Measurements from ENCODE around the gene PDSS2. TPM values are rescaled to one million over a fixed set of nuclear protein-coding genes. Genes with fewer than 3 reads are reported as not detected.
"Not testable (repeated sequence)": the region's sequence is repeated elsewhere in the genome, so short reads cannot be mapped to it uniquely, and the experiment has no call there.

The PDSS2 gene
- total RNA-seq, 1 donor from 2014 or later, result 7.3 TPM

DNA sequence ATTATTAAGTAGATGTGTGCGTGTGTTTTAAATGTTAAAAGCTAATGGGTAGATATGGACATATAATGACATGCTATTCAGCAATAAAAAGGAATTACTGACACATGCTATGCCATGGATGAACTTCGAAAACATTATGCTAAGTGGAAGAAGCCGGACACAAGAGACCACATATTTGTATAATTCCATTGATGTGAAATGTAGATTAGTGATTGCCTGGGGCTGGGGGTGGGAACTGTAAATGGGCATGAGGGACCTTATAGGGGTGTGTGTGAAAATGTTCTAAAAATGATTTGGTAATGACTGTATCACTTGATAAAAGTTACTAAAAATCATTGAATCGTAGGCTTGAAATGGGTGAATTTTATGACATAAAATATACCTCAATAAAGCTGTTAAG lies 239.5 kb downstream of the PDSS2 start:
- no peak for DNase-seq (ENCODE audit: low read depth, low spot score)

DNA sequence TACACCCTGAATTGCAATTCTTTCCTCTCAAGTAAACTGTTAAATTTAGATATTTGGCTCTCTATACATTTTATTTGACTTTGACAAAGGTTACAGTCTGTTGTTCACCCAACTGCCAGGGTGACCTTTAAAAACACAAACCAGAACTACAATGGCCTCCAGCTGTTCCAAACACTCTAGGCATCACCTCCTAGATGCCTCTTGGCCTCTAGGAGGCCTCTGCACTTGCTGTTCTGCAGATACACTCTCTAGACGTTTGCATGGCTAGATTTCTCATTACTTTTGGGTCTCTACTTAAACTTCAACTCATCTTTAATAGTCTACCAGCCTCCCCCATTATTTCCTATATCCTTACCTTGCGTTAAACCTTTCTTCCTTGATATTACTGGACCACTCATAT lies 241.2 kb downstream of the PDSS2 start:
- no peak for DNase-seq (ENCODE audit: low read depth, low spot score)

DNA sequence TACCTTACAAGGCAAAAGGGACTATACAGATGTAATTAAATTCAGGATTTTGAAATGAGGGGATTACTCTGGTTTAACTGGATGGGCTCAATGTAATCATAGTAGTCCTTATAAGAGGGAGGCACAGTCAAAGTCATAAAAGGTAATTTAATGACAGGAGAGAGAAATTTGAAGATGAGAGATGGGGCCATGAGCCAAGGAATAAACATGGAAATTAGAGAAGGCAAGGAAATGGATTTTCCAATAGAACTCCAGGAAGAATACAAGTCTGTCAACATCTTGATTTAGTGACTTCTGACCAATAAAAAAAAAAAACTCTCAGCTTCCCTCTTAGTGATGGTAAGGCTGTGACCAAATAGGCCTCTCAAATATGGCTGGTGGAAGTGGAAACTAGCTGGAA lies 242.1 kb downstream of the PDSS2 start:
- DNase-seq (ENCODE audit: low read depth, low spot score), result no peak

DNA sequence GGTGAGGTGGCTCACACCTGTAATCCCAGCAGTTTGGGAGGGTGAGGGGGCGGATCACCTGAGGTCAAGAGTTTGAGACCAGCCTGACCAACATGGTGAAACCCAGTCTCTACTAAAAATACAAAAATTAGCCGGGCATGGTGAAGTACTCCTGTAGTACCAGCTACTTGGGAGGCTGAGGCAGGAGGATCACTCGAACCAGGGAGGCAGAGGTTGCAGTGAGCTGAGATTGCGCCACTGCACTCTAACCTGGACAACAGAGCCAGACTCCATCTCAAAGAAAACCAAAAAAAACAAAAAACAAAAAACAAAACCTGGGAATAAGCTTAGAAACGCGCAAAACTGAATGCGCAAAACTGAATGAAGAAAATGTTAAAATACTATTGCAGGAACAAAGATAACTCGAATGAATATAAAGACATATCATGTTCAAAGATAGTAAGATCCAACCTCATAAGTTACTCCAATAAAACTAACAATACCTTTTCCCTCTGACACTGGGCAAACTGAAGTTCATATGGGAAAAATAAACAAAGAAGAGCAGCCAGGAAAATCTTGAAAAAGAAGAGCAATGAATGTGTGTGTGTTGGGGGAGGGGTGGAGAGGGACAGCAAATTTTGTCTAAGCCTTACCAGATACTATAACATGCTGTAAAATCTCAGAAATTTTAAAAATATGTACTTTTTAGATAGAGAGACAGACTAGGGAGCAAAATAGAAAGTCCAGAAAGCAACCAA lies 243.0 kb downstream of the PDSS2 start:
- no peak for DNase-seq (ENCODE audit: low read depth, low spot score)

DNA sequence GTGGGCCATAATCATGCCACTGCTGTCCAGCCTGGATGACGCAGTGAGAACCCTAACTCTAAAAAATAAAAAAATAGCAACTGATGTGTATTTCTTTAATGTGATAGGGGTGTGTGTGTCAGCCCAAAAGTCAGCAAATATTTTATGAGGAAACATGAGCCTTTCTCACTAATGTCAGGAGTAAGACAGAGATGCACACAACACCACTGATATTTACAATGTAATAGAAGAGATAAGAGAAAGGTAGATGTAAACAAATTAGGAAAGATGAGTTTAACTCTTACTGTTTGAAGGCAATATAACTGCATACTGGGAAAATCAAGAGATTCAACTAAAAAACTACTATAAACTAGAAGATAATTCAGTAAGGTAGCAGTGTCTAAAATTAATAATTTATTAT lies 244.0 kb downstream of the PDSS2 start:
- DNase-seq (ENCODE audit: low read depth, low spot score), result no peak

DNA sequence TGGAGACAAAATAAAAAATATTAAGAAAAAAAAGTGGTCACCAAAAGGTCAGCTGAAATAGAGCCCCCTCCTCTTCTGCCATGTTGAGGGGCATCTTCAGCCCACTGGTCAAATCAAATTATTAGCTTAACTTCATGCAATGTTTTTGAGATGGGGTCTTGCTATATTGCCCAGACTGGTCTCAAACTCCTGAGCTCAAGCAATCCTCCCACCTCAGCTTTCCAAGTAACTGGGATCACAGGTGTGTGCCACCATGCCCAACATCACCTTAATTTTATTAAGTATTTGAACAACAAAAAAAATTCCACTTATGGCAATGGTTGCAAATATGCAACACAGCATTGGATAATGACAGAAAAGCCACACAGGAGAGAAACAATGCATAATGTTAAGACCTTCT lies 244.7 kb downstream of the PDSS2 start:
- no peak for DNase-seq (ENCODE audit: low read depth, low spot score)

DNA sequence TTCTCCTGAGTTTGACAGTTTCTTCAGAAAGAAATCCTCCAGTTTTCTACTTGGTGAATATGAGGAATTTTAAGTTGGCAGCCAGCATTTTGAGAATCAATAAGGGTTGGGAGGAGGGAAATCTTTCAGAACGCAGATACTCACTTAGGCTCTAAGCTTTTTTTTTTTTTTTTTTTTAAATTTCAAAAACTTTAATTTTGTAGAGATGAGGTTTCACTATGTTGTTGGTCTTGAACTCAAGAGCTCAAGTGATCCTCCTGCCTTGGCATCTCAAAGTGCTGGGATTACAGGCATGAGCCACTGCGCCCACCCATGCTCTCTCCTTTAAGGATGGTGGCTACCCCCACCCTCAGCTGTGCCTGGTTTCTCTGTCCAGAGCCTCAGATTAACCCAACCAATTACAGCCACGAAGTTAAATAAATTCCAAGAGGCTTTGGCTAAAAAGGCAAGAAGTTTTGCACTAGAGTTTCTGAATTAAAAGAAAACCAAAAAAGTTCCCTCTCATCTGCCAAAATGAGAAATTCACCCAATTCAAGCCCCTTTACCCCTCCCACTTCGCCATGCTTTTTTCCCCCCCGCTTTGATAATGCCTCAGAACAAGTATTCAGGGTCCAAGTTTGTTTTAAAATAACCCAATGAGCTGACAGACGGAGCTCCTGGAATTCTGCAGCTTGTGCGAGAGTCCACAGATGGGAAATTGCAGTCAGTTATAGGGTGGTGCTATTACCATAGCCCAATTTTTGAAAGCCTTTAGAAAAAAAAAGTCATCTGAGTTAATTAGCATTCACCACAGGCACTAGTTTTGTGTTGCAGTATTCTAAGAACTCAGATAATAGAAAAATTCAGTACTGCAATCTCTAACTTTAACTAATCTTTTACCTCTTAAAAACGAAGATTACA lies 249.7 kb downstream of the PDSS2 start:
- no peak for DNase-seq (ENCODE audit: low read depth, low spot score)

DNA sequence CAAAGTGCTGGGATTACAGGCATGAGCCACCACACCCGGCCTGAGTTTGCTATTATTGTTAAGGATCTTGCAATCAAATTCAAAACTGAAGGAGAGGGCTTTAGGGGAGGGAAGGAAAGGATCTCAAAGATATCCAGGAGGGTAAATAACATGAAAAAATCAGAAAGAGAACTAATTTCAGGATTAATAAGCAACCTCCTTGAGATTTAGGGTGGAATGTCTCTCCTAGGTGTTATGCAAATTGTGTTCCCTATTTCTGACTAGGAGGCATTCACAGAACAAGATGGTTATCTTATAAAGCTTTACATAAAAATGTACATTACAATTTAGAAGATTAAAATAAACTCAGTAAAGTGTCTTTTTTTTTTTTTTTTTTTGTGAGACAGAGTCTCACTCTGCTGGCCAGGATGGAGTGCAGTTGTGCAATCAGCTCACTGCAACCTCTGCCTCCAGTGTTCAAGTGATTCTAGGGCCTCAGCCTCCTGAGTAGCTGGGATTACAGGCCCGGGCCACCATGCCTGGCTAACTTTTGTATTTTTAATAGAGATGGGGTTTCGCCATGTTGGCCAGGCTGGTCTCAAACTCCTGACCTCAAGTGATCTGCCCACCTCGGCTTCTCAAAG lies 252.0 kb downstream of the PDSS2 start:
- DNase-seq (ENCODE audit: low read depth, low spot score), result no peak

DNA sequence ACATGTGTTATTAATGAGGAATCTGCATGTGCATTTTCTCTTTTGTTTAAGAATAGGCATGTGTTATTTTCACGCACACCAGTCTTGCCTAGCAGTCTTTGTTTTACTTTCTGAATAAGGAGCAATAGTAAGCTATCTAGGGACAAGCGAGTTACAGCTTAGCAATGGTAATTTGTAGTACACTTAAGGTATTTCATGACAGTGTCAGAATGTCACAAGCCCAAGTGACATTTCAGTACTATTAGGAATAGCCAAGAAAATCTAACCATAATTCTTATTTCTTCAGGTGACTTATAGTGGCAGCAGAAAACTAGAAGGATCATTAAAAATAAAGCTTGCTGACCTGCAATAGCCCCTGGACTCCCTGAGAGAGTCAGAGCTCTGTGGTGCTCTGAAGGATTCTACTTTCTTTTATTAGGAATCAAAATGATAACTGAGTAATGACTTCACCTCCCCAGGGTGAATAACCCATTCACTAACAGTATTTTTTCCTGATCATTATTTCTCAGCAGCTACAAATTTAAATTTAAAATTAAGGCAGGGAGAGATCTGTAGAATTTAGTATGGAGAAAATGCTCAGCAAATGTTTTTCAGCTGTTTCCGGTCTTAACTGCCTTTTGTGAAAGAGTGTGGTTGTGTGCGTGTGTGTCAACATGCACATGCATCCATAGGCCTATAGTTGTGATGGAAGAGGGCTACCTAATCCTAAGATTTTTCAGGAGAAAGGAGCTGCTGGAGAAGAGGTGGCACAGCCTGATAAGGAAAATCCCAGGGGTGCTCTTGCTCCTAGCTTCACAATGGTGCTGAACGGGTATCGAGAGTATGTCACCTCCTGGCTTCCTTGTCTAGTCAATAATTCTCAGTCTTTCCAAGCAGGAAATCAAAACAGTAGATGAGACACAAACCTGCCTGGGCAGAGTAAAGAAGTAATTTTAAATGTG lies 254.0 kb downstream of the PDSS2 start:
- DNase-seq (ENCODE audit: low read depth, low spot score), result no peak

DNA sequence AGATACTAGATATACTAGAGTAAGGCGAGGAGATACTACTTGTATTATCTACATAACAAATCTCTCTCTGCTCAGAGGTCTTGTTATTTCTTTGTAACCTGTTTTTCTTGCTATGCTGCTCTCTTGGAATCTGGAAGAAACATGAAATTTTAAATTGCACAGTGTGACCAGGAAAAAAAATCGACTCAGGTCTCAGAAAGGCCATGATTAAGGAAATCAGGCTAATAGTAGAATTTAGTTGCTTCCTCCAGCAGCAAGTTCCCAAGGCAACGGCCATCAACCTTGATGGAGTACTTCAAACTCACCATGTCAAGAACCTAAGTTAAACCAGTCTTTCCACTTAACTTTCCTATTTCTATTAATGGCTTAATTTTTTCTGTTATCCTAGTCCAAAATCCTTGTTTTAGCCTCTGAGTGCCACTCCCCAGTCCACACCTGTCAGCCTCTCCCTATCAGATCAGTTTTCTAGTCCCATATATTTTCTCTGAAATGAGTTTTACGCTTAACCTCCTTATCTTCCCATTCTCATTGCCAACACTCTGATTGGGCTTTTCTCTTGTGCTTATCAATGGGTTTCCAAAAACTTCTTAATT lies 256.4 kb downstream of the PDSS2 start:
- DNase-seq (ENCODE audit: low read depth, low spot score), result no peak

DNA sequence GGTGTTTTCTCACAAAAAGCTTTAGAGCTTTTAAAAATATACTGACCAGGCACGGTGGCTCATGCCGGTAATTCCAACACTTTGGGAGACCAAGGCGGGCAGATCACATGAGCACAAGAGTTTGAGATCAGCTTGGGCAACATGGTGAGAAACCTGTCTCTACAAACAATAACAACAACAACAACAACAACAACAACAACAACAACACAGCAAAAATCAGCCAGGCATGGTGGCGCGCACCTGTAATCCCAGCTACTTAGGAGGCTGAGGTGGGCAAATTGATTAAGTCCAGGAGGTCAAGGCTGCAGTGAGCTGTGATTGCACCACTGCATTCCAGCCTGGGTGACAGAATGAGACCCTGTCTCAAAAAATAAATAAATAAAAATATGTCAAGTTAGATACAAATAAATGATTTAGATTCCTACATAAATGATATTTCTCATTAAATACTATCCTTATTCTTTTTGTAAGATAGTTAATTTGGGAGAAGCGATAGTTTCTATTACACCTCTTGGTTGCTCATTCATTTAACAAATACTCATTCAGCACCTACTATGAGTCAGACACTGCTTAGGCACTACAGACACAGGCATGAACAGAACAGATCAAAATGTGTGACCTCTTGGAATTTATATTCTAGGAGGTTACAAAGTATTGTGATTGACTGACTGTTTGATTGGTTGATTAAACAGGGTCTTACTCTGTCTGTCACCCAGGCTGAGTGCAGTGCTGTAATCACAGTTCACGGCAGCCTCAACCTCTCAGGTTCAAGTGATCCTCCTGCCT lies 260.5 kb downstream of the PDSS2 start:
- DNase-seq (ENCODE audit: low read depth, low spot score), result no peak

DNA sequence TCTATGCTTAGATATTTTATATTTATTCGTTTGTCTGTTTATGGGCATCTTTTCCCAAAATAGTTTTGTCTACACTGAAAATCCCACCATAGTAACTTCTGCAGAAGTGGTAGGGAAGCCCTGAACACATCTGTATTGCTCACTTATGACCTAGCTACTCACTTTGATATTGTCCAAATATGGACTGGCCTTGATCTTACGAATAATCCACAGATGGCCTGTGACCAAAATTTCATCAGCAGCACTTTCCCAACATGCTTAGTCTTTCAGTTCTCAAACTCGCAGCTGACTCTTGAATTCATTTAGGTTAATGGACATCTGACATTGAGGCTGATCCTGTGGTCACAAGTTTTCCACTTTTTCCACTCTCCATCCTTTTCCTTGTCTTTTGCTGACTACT lies 263.2 kb downstream of the PDSS2 start:
- no peak for DNase-seq (ENCODE audit: low read depth, low spot score)

DNA sequence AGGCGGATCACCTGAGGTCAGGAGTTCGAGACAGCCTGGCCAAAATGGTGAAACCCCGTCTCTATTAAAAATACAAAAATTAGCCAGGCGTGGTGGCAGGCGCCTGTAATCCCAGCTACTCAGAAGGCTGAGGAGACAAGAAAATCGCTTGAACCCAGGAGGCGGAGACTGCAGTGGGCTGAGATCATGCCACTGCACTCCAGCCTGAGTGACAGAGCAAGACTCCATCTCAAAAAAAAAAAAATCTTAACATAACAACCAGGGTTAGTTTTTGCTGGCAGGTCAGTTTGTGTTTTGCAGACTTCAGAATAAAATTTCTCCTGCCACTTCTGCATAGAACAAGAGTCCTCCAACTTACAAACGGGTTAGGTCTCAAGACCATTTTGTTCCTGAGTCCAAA lies 264.6 kb downstream of the PDSS2 start:
- not testable (repeated sequence) for DNase-seq (ENCODE audit: low read depth, low spot score)

DNA sequence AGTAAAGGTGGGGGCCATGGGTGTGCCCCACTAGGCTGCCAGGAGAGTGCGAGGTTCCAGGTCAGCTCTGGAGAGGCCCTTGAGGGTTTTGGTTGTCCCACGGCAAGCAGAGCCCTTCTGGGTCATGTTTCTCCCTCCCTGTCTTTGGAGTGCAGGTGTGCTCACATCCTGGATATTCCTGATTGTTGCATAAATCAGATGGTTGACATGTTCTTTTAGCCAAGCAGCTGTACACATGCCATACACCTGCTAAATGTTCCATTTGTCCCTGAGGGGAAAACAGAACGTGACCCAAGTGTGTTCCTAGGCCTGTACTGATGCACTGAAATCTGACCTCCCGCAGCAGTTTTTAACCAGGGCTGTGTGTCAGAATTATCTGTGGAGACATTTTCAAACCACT lies 266.5 kb downstream of the PDSS2 start:
- DNase-seq (ENCODE audit: low read depth, low spot score), result no peak

DNA sequence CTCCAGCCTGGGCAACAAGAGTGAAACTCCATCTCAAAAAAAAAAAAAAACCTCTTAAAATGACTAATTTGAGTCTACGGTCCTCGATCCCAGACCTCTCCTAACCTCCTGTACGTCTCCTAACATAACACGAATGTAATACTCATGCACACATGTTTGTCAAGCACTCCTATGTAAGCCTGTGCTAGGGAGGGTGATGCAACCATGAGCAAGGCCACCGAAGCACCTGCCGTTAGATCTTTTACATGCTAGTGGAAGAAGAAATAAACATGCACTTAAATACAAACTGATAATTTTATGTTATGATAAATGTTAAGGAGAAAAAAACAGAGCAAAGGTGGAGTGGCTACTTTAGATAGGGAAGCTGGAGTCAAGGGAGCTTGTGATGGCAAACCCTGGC lies 271.7 kb downstream of the PDSS2 start:
- no peak for DNase-seq (ENCODE audit: low read depth, low spot score)

DNA sequence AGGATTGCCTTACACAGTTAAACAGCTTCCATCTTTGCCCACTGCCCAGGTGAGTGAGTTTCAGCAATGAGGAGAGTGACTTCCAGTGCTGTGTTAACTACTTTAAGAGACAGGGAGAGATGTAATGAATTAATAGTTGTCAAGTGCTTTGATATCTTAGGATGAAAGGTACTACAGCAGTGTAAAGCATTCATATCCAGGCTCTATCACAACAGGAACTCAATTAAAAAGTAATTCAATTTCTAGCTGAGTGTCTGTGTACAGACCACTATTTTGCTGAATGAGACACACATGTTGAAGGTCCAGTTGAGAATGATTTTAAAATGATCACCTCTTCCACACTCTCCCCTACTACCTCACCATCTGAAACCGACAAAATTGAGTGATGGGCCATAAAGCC lies 273.3 kb downstream of the PDSS2 start:
- no peak for DNase-seq (ENCODE audit: low read depth, low spot score)

DNA sequence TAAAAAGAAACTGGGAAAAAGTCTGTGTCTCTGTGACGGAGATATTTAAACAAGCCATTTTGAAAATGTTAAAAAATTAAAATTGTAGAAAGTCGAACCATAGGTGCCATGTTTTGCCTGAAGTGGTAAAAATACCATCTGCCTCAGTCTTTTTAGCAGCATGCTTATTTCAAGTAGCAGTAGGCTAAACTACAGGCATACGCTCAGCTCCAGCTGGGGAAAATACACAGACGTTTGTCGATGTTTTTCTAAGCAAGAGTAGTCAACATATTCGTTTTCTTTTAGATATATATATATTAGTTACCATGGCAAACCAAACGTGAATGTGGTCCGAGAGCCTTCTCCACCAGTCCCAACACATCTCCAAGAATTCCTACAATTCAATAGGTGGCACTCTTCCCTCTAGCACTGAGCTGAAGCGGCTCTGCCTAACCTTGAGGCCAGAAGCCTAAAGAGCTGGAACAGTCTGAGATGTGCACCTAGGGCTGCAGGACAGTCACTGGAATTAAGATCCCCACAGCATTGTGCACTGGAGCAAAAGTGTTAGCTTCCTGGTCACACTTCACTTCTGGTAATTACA lies 273.9 kb downstream of the PDSS2 start:
- DNase-seq (ENCODE audit: low read depth, low spot score), result no peak

DNA sequence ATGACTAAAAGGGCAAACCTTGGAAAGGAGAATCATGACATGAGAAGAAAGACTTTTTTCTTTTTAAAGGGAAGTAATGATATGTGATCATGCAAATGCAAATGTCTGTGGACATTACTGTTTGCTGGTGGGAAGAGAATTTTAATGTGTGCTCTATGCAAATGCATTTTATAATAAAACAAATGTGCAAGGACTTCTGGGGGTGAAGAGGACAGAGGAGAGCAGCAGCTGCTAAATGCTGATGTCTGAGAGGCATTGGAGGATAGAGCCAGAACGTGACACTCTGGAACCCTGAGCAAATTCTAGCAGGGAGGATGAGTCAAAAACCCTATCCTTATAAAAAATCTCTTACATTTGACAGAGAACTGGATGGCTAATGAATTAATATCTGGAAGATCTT lies 274.9 kb downstream of the PDSS2 start:
- no peak for DNase-seq (ENCODE audit: low read depth, low spot score)

DNA sequence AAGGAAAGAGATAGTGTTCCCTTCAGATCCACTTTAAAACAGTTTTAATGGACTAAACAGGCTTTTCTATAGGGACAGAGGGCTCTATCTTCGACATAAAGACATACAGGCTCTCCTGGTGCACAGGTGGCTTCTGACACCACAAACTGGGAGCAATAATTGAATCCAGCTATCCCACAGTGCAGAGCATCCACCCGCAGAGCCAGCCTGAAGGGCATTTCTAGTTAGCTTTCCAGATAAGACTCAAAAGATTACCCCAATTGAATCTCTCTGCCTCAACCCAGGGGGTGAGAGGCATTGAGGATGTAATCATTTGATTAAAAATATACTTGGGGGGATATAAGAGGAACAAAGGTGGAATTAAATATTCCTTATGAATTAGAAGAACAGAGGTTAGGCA lies 279.3 kb downstream of the PDSS2 start:
- no peak for DNase-seq (ENCODE audit: low read depth, low spot score)

DNA sequence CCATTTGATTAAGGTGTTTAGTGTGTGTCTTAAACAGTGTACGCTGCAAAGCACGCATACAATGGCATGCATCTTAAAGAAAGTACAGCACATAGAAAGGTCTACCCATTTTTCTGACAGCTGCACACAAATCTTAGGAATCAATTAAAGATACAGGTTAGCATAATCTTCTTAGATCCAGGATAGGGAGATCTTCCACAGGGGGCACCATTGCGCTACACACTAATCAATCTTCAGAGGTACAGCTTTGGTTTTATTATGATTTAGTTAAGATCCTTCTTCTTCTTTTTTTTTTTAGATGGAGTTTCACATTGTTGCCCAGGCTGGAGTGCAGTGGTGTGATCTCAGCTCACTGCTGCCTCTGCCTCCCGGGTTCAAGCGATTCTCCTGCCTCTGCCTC lies 280.4 kb downstream of the PDSS2 start:
- no peak for DNase-seq (ENCODE audit: low read depth, low spot score)

Data from pulmonary artery endothelial cell (primary cell).